Heart right ventricle (tissue), 16 donors: ENCODE measurements around the gene UBE2I. TPM values are rescaled to one million over a fixed set of nuclear protein-coding genes. Genes with fewer than 3 reads are reported as not detected.

Experiments
- ATAC-seq, 8 donors: fragments of 200-7000 bp; cut with Tn5 transposase; one replicate each; pipeline ENCODE4 v1.9.1; 2020; ENCODE audit warnings: mild to moderate bottlenecking in 8 of 8, moderate library complexity in 8 of 8, moderate number of reproducible peaks in 1 of 8
- DNase-seq, 2 donors: peaks; one replicate each; pipeline ENCODE4 v3.0.0-alpha.2; 2020
- H3K27ac ChIP-seq, 10 donors: fragments of 200-600 bp; sonication (generic) in 2 of 10; one replicate each; pipeline versions ENCODE4 v1.5.0 to v1.8.0; 2020 to 2022; ENCODE audit warnings: mild to moderate bottlenecking in 3 of 10
- H3K27me3 ChIP-seq, 7 donors: fragments of 200-600 bp; one replicate each; pipeline ENCODE4 v1.8.0; 2021 to 2022; ENCODE audit warnings: mild to moderate bottlenecking in 2 of 7
- H3K36me3 ChIP-seq, 9 donors: fragments of 200-600 bp; sonication (generic) in 1 of 9; one replicate each; pipeline versions ENCODE4 v1.5.0 to v1.8.0; 2020 to 2022; ENCODE audit warnings: mild to moderate bottlenecking in 2 of 9
- H3K4me1 ChIP-seq, 9 donors: fragments of 200-600 bp; sonication (generic) in 1 of 9; one replicate each; pipeline versions ENCODE4 v1.5.0 to v1.8.0; 2020 to 2022; ENCODE audit warnings: mild to moderate bottlenecking in 4 of 9
- H3K4me3 ChIP-seq, 10 donors: fragments of 200-600 bp; sonication (generic) in 2 of 10; one replicate each; pipeline versions ENCODE4 v1.5.0 to v1.8.0; 2020 to 2022; ENCODE audit warnings: mild to moderate bottlenecking in 7 of 10, moderate library complexity in 2 of 10
- H3K9me3 ChIP-seq, 11 donors: fragments of 200-600 bp in 10 of 11; sonication (generic) in 2 of 11; one replicate each; pipeline versions ENCODE4 v1.5.0 to v1.8.0; 2013 to 2022; ENCODE audit warnings: mild to moderate bottlenecking in 2 of 11, control low read depth in 1 of 11, moderate library complexity in 1 of 11
- CTCF ChIP-seq, 9 donors: fragments of 200-600 bp; sonication (generic) in 2 of 9; IDR thresholded peaks; one replicate each; pipeline versions ENCODE4 v1.5.0 to v1.8.0; 2021 to 2022; ENCODE audit warnings: antibody characterized with exemption in 9 of 9, mild to moderate bottlenecking in 5 of 9, moderate library complexity in 1 of 9
- WGBS, 2 donors: extraction: QIAGEN DNeasy Blood & Tissue Kit; methylation state at CpG; one replicate each; pipeline ENCODE4 v1.1.7; 2013; ENCODE audit warnings: inconsistent platforms in 1 of 2; 5-methylcytosine and 5-hydroxymethylcytosine counted together
- intact Hi-C, 10 donors: fragments of 100-400 bp; cut with DNase I; formaldehyde crosslinking; loops; one replicate each; pipeline versions ENCODE4 v1.11.1 to v1.14.2; 2022
- polyA plus RNA-seq, 2 donors: library from polyadenylated mRNA; stranded (reverse); fragments of 200-250 nt; gene quantifications; one replicate each; pipeline ENCODE4 v1.2.3, GENCODE V29; 2013
- total RNA-seq, 10 donors: library from RNA; stranded (reverse); fragmentation: NEBNext Ultra II Directional in 3 of 10; extraction: Animal tissue kit (Norgen Biotek cat#: 25700) in 3 of 10; gene quantifications; one replicate each; pipeline versions ENCODE4 v1.2.1 to v1.2.4, GENCODE V29; 2021 to 2023
- donor health status: Arrhythmogenic right ventricular cardiomyopathy.
- donor health status: ischemic (EF 13 %, LVEDD 7.1; RV severe dilation, severe dysfunction).
- donor health status: healthy with polysubstance abuse.
- donor health status: DM: no; HTN: yes; CAD: no.
- donor health status: DM: no; HTN: no; CAD: no.
- donor health status: ischemic (EF 25% LVEDD 6.9; RV normal size, moderate dysfunction).
- donor health status: ischemic (EF 25% LVEDD 5.7; RV mildly dilated, moderate dysfunction).
- donor health status: healthy.
- donor health status: DM: yes; HTN: yes; CAD: no.
- donor health status: Ischemic cardiomyopathy.
- donor health status: ischemic (EF 35%, LVEDD 5.7; RV mildly dilated, moderate dysfunction).
- donor health status: nonischemic (EF 11% LVEDD 7.7; RV severe dilation, severe dysfunction).
- donor health status: DM: yes; HTN: yes; CAD: no.
- donor health status: PGD.
- donor health status: ischemic (EF 29% LVEDD 5.4; RV normal size, mild dysfunction).
- donor health status: nonischemic (EF 23%, LVEDD 6.1; RV moderate dilation, normal function).

Gene UBE2I
- total and polyA plus RNA-seq, 12 donors = 63.1 to 99.8 (median 83.6) TPM

DNA sequence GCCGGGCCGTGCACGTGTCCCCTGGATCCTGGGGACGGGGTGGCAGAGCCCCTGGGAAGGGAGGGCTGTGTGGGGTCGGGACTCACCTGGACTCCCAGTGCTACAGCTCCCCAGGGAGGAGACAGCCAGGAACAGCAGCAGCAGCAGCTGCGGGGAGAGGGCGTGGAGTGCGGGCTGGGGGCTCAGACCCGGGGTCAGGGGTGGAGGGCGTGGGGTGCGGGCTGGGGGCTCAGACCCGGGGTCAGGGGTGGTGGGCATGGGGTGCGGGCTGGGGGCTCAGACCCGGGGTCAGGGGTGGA, 32.9 kb upstream of the UBE2I start:
- 85 to 86% methylated on average over 14 of the region's 14 CpGs for WGBS, 2 donors
- peaks cover 0 to 7% (median 3%) of the 10 kb centered on the region in 9 donors for H3K4me1 ChIP-seq
- DNase-seq = no peak
- H3K27me3 ChIP-seq = peaks cover 0 to 44% (median 34%) of the 10 kb centered on the region in 7 donors
- no peaks in the 10 kb centered on the region for H3K36me3 ChIP-seq
- no peak for TF ChIP-seq CTCF (IDR thresholded peaks at IDR 0.05)
- ATAC-seq = no peak
- no peaks in the 10 kb centered on the region for H3K9me3 ChIP-seq
- intact Hi-C loops = no loop called here
- no peak overlapping the region for H3K4me3 ChIP-seq
- H3K27ac ChIP-seq = no peak overlapping the region

DNA sequence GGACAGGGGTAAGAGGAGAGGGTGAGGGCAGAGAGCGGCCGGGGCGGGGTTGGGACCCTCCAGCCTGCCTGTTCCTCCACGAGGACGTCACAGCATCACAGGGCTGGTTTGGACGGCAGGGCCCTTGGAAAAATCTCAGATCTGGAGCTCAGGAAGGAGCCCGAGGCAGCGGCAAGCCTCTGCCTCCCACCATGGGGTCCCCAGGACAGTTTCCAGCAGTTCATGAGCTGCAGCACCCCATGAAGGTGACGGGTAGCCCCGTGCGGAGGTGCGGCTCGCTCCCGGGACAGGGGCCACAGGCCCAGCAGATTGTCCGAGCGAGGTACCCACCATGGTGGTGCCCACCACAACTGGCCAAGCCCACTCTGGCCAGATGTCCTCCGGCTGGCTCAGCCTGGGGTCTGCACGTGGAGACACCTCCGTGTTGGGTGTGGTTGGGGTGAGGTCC, 32.3 kb upstream of the UBE2I start:
- no peak for TF ChIP-seq CTCF (IDR thresholded peaks at IDR 0.05)
- no peak for DNase-seq
- intact Hi-C loops = no loop called here
- H3K9me3 ChIP-seq = no peaks in the 10 kb centered on the region
- peaks cover 0 to under 1% (median 0%) of the 10 kb centered on the region in 9 donors for H3K4me1 ChIP-seq
- 73 to 76% methylated on average over 18 to 19 of the region's 19 CpGs for WGBS, 2 donors
- no peak overlapping the region for H3K4me3 ChIP-seq
- H3K27ac ChIP-seq = no peak overlapping the region
- peaks cover 0 to 46% (median 34%) of the 10 kb centered on the region in 7 donors for H3K27me3 ChIP-seq
- ATAC-seq = no peak
- no peaks in the 10 kb centered on the region for H3K36me3 ChIP-seq

GRCh38 chr16:1277617-1278282, 31.7 kb upstream of the UBE2I start:
- intact Hi-C loops = no loop called here
- peaks cover 0 to 45% (median 34%) of the 10 kb centered on the region in 7 donors for H3K27me3 ChIP-seq
- no peak overlapping the region for H3K4me3 ChIP-seq

DNA sequence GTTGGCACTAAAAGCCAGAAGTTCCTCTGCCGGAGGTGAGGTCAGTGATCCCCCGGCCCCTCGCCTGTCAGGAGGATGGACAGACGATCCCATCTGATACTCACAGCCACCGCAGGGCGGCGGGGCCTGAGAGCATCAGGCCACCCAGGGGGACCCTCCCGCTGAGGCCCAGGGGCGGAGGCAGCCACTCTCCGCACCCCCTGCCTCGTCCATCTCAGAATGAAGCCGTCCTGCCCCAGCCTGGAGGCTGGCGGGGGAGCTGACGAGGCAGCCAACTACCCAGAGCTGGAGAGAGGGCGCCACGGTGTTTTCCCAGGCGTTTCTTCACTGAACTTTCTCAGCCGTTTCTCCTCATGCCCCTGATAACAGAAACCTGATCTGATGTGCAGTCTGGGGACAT, 31.0 kb upstream of the UBE2I start:
- Histone ChIP-seq H3K4me3 (no peak overlapping the region), H3K9me3 (no peaks in the 10 kb centered on the region), H3K36me3 (no peaks in the 10 kb centered on the region), H3K27ac (no peak overlapping the region), H3K27me3 (peaks cover 0 to 45% (median 37%) of the 10 kb centered on the region in 7 donors), H3K4me1 (no peaks in the 10 kb centered on the region)
- DNase-seq (no peak), ATAC-seq (no peak)
- TF ChIP-seq CTCF (IDR thresholded peaks at IDR 0.05) = no peak
- 13 to 23% methylated on average over 17 to 18 of the region's 18 CpGs for WGBS, 2 donors
- intact Hi-C loops = no loop called here

More at GRCh38 chr16:1277617-1278282, 31.7 kb upstream of the UBE2I start:
- Histone ChIP-seq H3K36me3 (no peaks in the 10 kb centered on the region), H3K9me3 (no peaks in the 10 kb centered on the region), H3K4me1 (no peaks in the 10 kb centered on the region), H3K27ac (no peak overlapping the region)
- DNase-seq = no peak
- no peak for TF ChIP-seq CTCF (IDR thresholded peaks at IDR 0.05)
- no peak for ATAC-seq
- 37 to 39% methylated on average over 19 to 21 of the region's 21 CpGs for WGBS, 2 donors
